ENCODE results near the gene AGK.

Gene AGK

GRCh38 chr7:141515941-141516340 lies 35.3 kb upstream of the AGK start:
- H3K36me3 ChIP-seq (ENCODE audit: low read length), result no peaks in the 10 kb centered on the region
- H3K4me3 ChIP-seq (ENCODE audit: insufficient read depth, low read length, poor library complexity, severe bottlenecking), result no peak overlapping the region
- no peaks in the 10 kb centered on the region for H3K79me2 ChIP-seq (ENCODE audit: insufficient read depth, low read length)
- no peak overlapping the region for H3K9ac ChIP-seq (ENCODE audit: low read length)
- H2AFZ ChIP-seq (ENCODE audit: low read depth, low read length, severe bottlenecking), result no peak overlapping the region
- no peak overlapping the region for H3K4me2 ChIP-seq (ENCODE audit: low read depth, low read length, poor library complexity, severe bottlenecking)
- no peaks in the 10 kb centered on the region for H4K20me1 ChIP-seq (ENCODE audit: low read depth, low read length)
- no peaks in the 10 kb centered on the region for H3K9me3 ChIP-seq (ENCODE audit: insufficient read depth, low read length)
- no peak overlapping the region for H3K27ac ChIP-seq (ENCODE audit: low read depth, low read length)
- H3F3A ChIP-seq (ENCODE audit: insufficient read depth), result no peaks in the 10 kb centered on the region
- H3K9me2 ChIP-seq (replicated peaks; ENCODE audit: insufficient read depth, low read length), result no peaks in the 10 kb centered on the region
- TF ChIP-seq CTCF (IDR thresholded peaks at IDR 0.05; ENCODE audit: insufficient read depth, low read length, poor library complexity, severe bottlenecking) (no peak), EZH2phosphoT487 (conservative IDR thresholded peaks at IDR 0.05; ENCODE audit: low read length) (no peak)
- no peaks in the 10 kb centered on the region for H3K27me3 ChIP-seq (ENCODE audit: low read length)

- no peaks in the 10 kb centered on the region for H3F3A ChIP-seq (ENCODE audit: insufficient read depth)
- H3K36me3 ChIP-seq (ENCODE audit: low read length), result no peaks in the 10 kb centered on the region
- TF ChIP-seq CTCF (IDR thresholded peaks at IDR 0.05; ENCODE audit: insufficient read depth, low read length, poor library complexity, severe bottlenecking) (no peak), EZH2phosphoT487 (conservative IDR thresholded peaks at IDR 0.05; ENCODE audit: low read length) (no peak)
- H3K27me3 ChIP-seq (ENCODE audit: low read length), result no peaks in the 10 kb centered on the region
- no peaks in the 10 kb centered on the region for H4K20me1 ChIP-seq (ENCODE audit: low read depth, low read length)
- H3K4me3 ChIP-seq (ENCODE audit: insufficient read depth, low read length, poor library complexity, severe bottlenecking), result no peak overlapping the region
- H2AFZ ChIP-seq (ENCODE audit: low read depth, low read length, severe bottlenecking), result no peak overlapping the region
- no peak overlapping the region for H3K4me2 ChIP-seq (ENCODE audit: low read depth, low read length, poor library complexity, severe bottlenecking)
- no peak overlapping the region for H3K27ac ChIP-seq (ENCODE audit: low read depth, low read length)
- H3K79me2 ChIP-seq (ENCODE audit: insufficient read depth, low read length), result no peaks in the 10 kb centered on the region
- no peaks in the 10 kb centered on the region for H3K9me3 ChIP-seq (ENCODE audit: insufficient read depth, low read length)
- H3K9me2 ChIP-seq (replicated peaks; ENCODE audit: insufficient read depth, low read length), result no peaks in the 10 kb centered on the region
- H3K9ac ChIP-seq (ENCODE audit: low read length), result no peak overlapping the region
These were observed 31.6 kb upstream of the AGK start for GRCh38 chr7:141519623-141520022.

GRCh38 chr7:141522657-141523342 lies 28.4 kb upstream of the AGK start:
- no peak for TF ChIP-seq EZH2phosphoT487 (conservative IDR thresholded peaks at IDR 0.05; ENCODE audit: low read length)
- no peak for TF ChIP-seq CTCF (IDR thresholded peaks at IDR 0.05; ENCODE audit: insufficient read depth, low read length, poor library complexity, severe bottlenecking)
- Histone ChIP-seq H3K36me3 (ENCODE audit: low read length) (no peaks in the 10 kb centered on the region), H3F3A (ENCODE audit: insufficient read depth) (no peaks in the 10 kb centered on the region), H3K9me3 (ENCODE audit: insufficient read depth, low read length) (no peaks in the 10 kb centered on the region), H3K4me2 (ENCODE audit: low read depth, low read length, poor library complexity, severe bottlenecking) (no peak overlapping the region), H3K9me2 (replicated peaks; ENCODE audit: insufficient read depth, low read length) (no peaks in the 10 kb centered on the region), H3K9ac (ENCODE audit: low read length) (no peak overlapping the region), H3K79me2 (ENCODE audit: insufficient read depth, low read length) (no peaks in the 10 kb centered on the region), H4K20me1 (ENCODE audit: low read depth, low read length) (no peaks in the 10 kb centered on the region), H2AFZ (ENCODE audit: low read depth, low read length, severe bottlenecking) (no peak overlapping the region), H3K4me3 (ENCODE audit: insufficient read depth, low read length, poor library complexity, severe bottlenecking) (no peak overlapping the region), H3K27me3 (ENCODE audit: low read length) (no peaks in the 10 kb centered on the region), H3K27ac (ENCODE audit: low read depth, low read length) (no peak overlapping the region)

Data from SU-DHL-6 (cell line).